Measurements from ENCODE around the gene TNFSF11. TPM values are rescaled to one million over a fixed set of nuclear protein-coding genes. Genes with fewer than 3 reads are reported as not detected.

The TNFSF11 gene
- total RNA-seq, result under 1 TPM in 1 of 4 donors, not detected in 3; 0.37 TPM

DNA sequence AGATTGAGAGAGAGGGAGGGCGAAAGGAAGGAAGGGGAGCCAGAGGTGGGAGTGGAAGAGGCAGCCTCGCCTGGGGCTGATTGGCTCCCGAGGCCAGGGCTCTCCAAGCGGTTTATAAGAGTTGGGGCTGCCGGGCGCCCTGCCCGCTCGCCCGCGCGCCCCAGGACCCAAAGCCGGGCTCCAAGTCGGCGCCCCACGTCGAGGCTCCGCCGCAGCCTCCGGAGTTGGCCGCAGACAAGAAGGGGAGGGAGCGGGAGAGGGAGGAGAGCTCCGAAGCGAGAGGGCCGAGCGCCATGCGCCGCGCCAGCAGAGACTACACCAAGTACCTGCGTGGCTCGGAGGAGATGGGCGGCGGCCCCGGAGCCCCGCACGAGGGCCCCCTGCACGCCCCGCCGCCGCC, at the start of gene TNFSF11:
TNFSF11 (plus strand) TSS at position 142 of the 400 bp plus-strand sequence; CDS start at position 294, 152 bp downstream.
- ATAC-seq (ENCODE audit: low FRiP score) (peak; percentile 28), DNase-seq (ENCODE audit: low spot score) (no peak)
- TF ChIP-seq, protein P1, sequence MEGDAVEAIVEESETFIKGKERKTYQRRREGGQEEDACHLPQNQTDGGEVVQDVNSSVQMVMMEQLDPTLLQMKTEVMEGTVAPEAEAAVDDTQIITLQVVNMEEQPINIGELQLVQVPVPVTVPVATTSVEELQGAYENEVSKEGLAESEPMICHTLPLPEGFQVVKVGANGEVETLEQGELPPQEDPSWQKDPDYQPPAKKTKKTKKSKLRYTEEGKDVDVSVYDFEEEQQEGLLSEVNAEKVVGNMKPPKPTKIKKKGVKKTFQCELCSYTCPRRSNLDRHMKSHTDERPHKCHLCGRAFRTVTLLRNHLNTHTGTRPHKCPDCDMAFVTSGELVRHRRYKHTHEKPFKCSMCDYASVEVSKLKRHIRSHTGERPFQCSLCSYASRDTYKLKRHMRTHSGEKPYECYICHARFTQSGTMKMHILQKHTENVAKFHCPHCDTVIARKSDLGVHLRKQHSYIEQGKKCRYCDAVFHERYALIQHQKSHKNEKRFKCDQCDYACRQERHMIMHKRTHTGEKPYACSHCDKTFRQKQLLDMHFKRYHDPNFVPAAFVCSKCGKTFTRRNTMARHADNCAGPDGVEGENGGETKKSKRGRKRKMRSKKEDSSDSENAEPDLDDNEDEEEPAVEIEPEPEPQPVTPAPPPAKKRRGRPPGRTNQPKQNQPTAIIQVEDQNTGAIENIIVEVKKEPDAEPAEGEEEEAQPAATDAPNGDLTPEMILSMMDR (IDR thresholded peaks at IDR 0.05), result no peak

- ATAC-seq (ENCODE audit: low FRiP score) (no peak), DNase-seq (ENCODE audit: low spot score) (no peak)
- TF ChIP-seq, protein P1 (IDR thresholded peaks at IDR 0.05), result no peak
Observed at GRCh38 chr13:42524487-42525034, 49.4 kb upstream of the TNFSF11 start.

- TF ChIP-seq, protein P1 (IDR thresholded peaks at IDR 0.05), result no peak
- no peak for ATAC-seq (ENCODE audit: low FRiP score)
- DNase-seq (ENCODE audit: low spot score), result no peak
Observed at GRCh38 chr13:42525035-42525504, 48.9 kb upstream of the TNFSF11 start.

DNA sequence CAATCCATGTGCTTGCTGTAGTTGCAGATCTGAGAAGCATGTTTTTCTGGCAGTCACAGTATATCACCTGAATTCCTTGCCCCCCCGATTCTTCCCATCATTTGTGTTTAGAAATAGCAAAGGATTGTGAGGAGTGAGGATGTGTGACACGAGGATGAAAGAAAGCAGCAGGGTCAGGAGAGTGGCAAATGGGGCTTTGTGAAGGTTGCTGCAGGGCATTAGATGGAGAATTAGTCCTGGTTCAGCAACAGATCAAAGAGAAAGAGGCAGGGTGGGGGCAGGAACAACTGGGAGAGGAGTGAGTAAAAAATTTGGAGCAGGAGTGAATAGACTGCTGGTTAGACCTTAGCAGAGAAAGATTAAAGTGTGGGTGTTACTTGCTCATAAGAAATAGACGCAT, 47.7 kb upstream of the TNFSF11 start:
- ATAC-seq (ENCODE audit: low FRiP score) (no peak), DNase-seq (ENCODE audit: low spot score) (no peak)
- TF ChIP-seq, protein P1 (IDR thresholded peaks at IDR 0.05), result no peak

- TF ChIP-seq, protein P1 (IDR thresholded peaks at IDR 0.05), result no peak
- DNase-seq (ENCODE audit: low spot score), result no peak
- no peak for ATAC-seq (ENCODE audit: low FRiP score)
Observed at GRCh38 chr13:42526804-42527203, 47.1 kb upstream of the TNFSF11 start.

DNA sequence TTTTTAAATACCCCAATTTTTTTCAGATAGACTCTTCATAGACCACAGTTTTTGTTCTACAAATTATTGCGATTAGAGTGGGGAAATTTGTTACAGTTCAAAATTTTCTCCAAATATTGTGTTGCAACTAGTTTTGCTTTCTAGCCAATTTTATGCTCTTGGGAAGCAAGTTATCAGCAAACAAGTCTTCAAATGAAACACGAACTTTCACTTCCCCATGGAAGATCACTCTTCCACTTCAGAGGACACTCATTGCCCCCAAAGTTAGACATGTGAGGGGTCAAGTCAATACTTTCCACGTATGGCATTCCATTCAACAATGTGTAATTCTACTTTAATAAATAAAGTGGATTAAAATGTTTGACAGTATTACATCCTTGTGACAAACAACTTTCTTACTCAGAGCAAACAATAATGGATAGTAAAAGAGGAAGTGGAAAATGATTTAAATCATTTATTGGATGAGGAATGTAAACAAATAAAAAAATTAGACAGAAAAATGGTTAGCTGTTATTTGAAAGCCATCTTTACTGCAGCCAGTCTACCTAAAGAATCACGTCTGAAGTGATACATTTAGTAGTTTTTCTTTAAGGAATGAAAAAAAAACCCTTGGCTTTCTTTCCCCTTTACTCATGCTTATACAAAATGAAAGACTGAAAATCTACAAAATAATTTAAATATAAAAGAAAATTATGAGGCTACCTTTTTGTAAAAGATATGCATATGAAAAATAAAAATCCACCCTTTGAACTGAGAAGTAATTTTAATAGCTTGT, 41.2 kb upstream of the TNFSF11 start:
- DNase-seq (ENCODE audit: low spot score), result no peak
- no peak for ATAC-seq (ENCODE audit: low FRiP score)
- TF ChIP-seq, protein P1 (IDR thresholded peaks at IDR 0.05), result no peak

DNA sequence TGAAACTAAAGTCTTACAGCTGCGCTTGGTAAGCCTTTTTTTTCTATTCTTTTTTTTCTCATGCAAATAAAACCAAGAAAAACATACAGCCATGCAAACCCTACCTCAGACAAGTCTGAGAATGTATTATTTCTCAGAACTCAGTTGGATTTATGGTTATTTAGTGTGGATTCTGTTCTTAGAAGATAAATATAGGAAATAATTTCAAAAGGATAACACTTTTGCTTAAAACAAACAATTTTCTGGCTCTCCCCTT, 40.7 kb upstream of the TNFSF11 start:
- DNase-seq (ENCODE audit: low spot score) (no peak), ATAC-seq (ENCODE audit: low FRiP score) (no peak)
- TF ChIP-seq, protein P1 (IDR thresholded peaks at IDR 0.05), result no peak
